B cell (primary cell): ENCODE measurements around the gene RFX4. TPM values are rescaled to one million over a fixed set of nuclear protein-coding genes. Genes with fewer than 3 reads are reported as not detected.

Experiments
- ATAC-seq: fragments of 200-7000 bp; cut with Tn5 transposase; one replicate; pipeline ENCODE4 v1.10.0; 2021; ENCODE audit warnings: low read depth, mild to moderate bottlenecking, moderate number of reproducible peaks, moderate library complexity
- CTCF ChIA-PET: fragments of 350-600 bp; sonication (Branson Sonifier 250); formaldehyde crosslinking; loops from one replicate; lab custom pipeline; 2021; ENCODE audit warnings: antibody characterized with exemption, inconsistent platforms; lab: Charles Lee
- POLR2A ChIA-PET: fragments of 350-600 bp; sonication (Branson Sonifier 250); formaldehyde crosslinking; loops from one replicate; lab custom pipeline; 2021; ENCODE audit warnings: antibody characterized with exemption; lab: Charles Lee
- DNase-seq: peaks from one replicate; pipeline ENCODE4 v3.0.0; 2013
- H2AFZ ChIP-seq: 2 replicates; pipeline ENCODE4 v1.6.1; 2012; ENCODE audit warnings: mild to moderate bottlenecking, low read depth, low read length; ENCODE audit not compliant: insufficient read depth, poor library complexity, severe bottlenecking
- H3K27ac ChIP-seq, 2 donors: 1 replicate in 1 of 2; 2 replicates in 1 of 2; pipeline ENCODE4 v1.5.1; 2012 to 2013; ENCODE audit warnings: low read length in 2 of 2, mild to moderate bottlenecking in 2 of 2, moderate library complexity in 1 of 2
- H3K27me3 ChIP-seq, 4 experiments: fragments of 200-600 bp in 1 of 4; sonication (generic) in 1 of 4; replicated peaks in 1 of 4; 1 replicate in 2 of 4; 2 replicates in 2 of 4; pipeline versions ENCODE4 v1.6.1 to v1.7.0; 2013 to 2016; ENCODE audit warnings: low read length in 3 of 4, mild to moderate bottlenecking in 2 of 4, mixed read lengths in 1 of 4, moderate library complexity in 1 of 4; ENCODE audit not compliant: insufficient read depth in 4 of 4, control insufficient read depth in 3 of 4; ENCODE audit errors: control extremely low read depth in 1 of 4
- H3K36me3 ChIP-seq, 2 experiments: replicated peaks in 1 of 2; 1 replicate in 1 of 2; 2 replicates in 1 of 2; pipeline versions ENCODE4 v1.6.1 to v1.7.1; 2013; ENCODE audit warnings: low read length in 1 of 2; ENCODE audit not compliant: insufficient read depth in 2 of 2, control insufficient read depth in 1 of 2; ENCODE audit errors: control extremely low read depth in 1 of 2, extremely low read depth in 1 of 2
- H3K4me1 ChIP-seq, 2 donors: fragments of 200-600 bp in 1 of 2; sonication (generic) in 1 of 2; 1 replicate in 1 of 2; 2 replicates in 1 of 2; pipeline versions ENCODE4 v1.5.1 to v1.6.1; 2013 to 2017; ENCODE audit warnings: low read length in 2 of 2; ENCODE audit not compliant: control insufficient read depth in 2 of 2, insufficient read depth in 2 of 2
- H3K4me2 ChIP-seq: replicated peaks from 2 replicates; pipeline ENCODE3; 2012; ENCODE audit warnings: mild to moderate bottlenecking, low read depth, low read length; ENCODE audit not compliant: poor library complexity, severe bottlenecking
- H3K4me3 ChIP-seq, 5 experiments: fragments of 200-600 bp in 1 of 5; sonication (generic) in 1 of 5; 1 replicate in 3 of 5; 2 replicates in 2 of 5; pipeline versions ENCODE4 v1.5.1 to v1.7.0; 2011 to 2016; ENCODE audit warnings: low read length in 4 of 5, mild to moderate bottlenecking in 4 of 5, low read depth in 2 of 5, control low read depth in 1 of 5, moderate library complexity in 1 of 5; ENCODE audit not compliant: insufficient read depth in 1 of 5; ENCODE audit errors: control extremely low read depth in 1 of 5, extremely low read depth in 1 of 5
- H3K79me2 ChIP-seq: fragments of 200-600 bp; sonication (generic); one replicate; pipeline ENCODE4 v1.6.0; 2016; ENCODE audit warnings: low read length; ENCODE audit not compliant: control insufficient read depth, insufficient read depth
- H3K9ac ChIP-seq: fragments of 200-600 bp; sonication (generic); 2 replicates; pipeline ENCODE4 v1.6.1; 2017; ENCODE audit warnings: mild to moderate bottlenecking, low read length, moderate library complexity
- H3K9me3 ChIP-seq, 3 donors: one replicate each; pipeline versions ENCODE4 v1.6.1 to v1.7.1; 2013; ENCODE audit warnings: low read length in 2 of 3; ENCODE audit not compliant: control insufficient read depth in 2 of 3, insufficient read depth in 1 of 3; ENCODE audit errors: control extremely low read depth in 1 of 3
- H4K20me1 ChIP-seq: 2 replicates; pipeline ENCODE4 v1.6.0; 2012; ENCODE audit warnings: mild to moderate bottlenecking, low read length; ENCODE audit not compliant: insufficient read depth, control insufficient read depth, poor library complexity, severe bottlenecking
- H3K27ac Mint-ChIP-seq: one replicate; pipeline ENCODE4 v1.8.0; 2021; ENCODE audit warnings: mixed read lengths
- H3K27me3 Mint-ChIP-seq: one replicate; pipeline ENCODE4 v1.8.0; 2021; ENCODE audit warnings: mixed read lengths
- H3K4me1 Mint-ChIP-seq: one replicate; pipeline ENCODE4 v1.8.0; 2021; ENCODE audit warnings: mixed read lengths
- H3K4me3 Mint-ChIP-seq: one replicate; pipeline ENCODE4 v1.8.0; 2021; ENCODE audit warnings: mixed read lengths
- H3K9me3 Mint-ChIP-seq: one replicate; pipeline ENCODE4 v1.8.0; 2022; ENCODE audit warnings: mixed read lengths; ENCODE audit not compliant: insufficient read depth
- EZH2 ChIP-seq: IDR thresholded peaks from 2 replicates; pipeline ENCODE4 v1.6.1; 2012; ENCODE audit warnings: borderline replicate concordance, low read depth, mild to moderate bottlenecking, moderate library complexity, low read length; ENCODE audit not compliant: insufficient read depth, poor library complexity, severe bottlenecking
- WGBS: methylation state at CpG from one replicate; pipeline ENCODE4 v1.1.5; 2013; ENCODE audit warnings: missing lambda C conversion rate; ENCODE audit not compliant: insufficient coverage; 5-methylcytosine and 5-hydroxymethylcytosine counted together
- intact Hi-C: fragments of 100-400 bp; cut with micrococcal nuclease; formaldehyde crosslinking; loops from one replicate; pipeline ENCODE4 v1.10.0; 2022
- polyA plus RNA-seq: library from polyadenylated mRNA; depleted of rRNA; stranded (reverse); fragments of >200 nt; gene quantifications from 2 replicates; pipeline ENCODE4 v1.2.3, GENCODE V29; 2012
- total RNA-seq, 2 donors: library from RNA; stranded (reverse); fragments of 120-200 nt in 1 of 2; gene quantifications; 1 replicate in 1 of 2; 2 replicates in 1 of 2; pipeline versions ENCODE4 v1.2.3 to v1.2.4, GENCODE V29; 2013 to 2022
- TF ChIP-seq, protein P1 (sequence below): fragments of 200-600 bp; IDR thresholded peaks from one replicate; pipeline ENCODE4 v1.8.0; 2022; ENCODE audit warnings: antibody characterized with exemption, mild to moderate bottlenecking

The RFX4 gene
- total and polyA plus RNA-seq, 2 donors (not counting 1 experiment from before 2014, with no cell fraction given) = not detected

DNA sequence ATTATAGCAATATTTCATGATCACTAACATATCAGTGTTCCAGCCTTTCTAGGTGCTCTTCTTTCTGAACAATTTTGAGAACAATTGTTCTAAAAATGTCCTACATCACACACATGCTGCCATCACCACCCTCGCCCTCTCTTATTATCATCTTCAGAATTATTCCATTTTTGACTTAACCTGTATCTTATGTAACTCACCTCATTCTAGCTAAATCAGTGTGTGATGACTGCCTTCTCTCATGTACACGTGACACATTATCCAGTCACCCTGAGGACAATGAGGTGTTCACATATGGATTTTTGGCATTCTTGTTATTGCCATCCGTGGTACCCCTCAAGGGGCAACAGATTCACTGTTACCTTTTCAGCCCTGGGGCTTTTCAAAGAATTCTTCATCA, 87.3 kb downstream of the RFX4 start:
- H4K20me1 ChIP-seq = no peaks in the 10 kb centered on the region
- H3K36me3 ChIP-seq = no peaks in the 10 kb centered on the region
- H3K4me2 ChIP-seq = no peak overlapping the region
- 70% methylated on average over 2 of the region's 3 CpGs for WGBS
- ChIA-PET POLR2A (no interaction called here), CTCF (no interaction called here)
- H3K27me3 ChIP-seq = peaks cover 0 to 25% (median 13%) of the 10 kb centered on the region in 4 experiments
- DNase-seq = no peak
- no peak for ATAC-seq
- H3K79me2 ChIP-seq = no peaks in the 10 kb centered on the region
- no peak overlapping the region for H3K4me3 ChIP-seq
- no peaks in the 10 kb centered on the region for H3K9me3 ChIP-seq
- no peak overlapping the region for H3K27ac ChIP-seq
- intact Hi-C loops = no loop called here
- Mint-ChIP-seq H3K9me3 (no peaks in the 10 kb centered on the region), H3K27ac (no peak overlapping the region), H3K4me1 (no peaks in the 10 kb centered on the region), H3K4me3 (no peak overlapping the region), H3K27me3 (peaks cover 52% of the 10 kb centered on the region)
- TF ChIP-seq, protein P1, sequence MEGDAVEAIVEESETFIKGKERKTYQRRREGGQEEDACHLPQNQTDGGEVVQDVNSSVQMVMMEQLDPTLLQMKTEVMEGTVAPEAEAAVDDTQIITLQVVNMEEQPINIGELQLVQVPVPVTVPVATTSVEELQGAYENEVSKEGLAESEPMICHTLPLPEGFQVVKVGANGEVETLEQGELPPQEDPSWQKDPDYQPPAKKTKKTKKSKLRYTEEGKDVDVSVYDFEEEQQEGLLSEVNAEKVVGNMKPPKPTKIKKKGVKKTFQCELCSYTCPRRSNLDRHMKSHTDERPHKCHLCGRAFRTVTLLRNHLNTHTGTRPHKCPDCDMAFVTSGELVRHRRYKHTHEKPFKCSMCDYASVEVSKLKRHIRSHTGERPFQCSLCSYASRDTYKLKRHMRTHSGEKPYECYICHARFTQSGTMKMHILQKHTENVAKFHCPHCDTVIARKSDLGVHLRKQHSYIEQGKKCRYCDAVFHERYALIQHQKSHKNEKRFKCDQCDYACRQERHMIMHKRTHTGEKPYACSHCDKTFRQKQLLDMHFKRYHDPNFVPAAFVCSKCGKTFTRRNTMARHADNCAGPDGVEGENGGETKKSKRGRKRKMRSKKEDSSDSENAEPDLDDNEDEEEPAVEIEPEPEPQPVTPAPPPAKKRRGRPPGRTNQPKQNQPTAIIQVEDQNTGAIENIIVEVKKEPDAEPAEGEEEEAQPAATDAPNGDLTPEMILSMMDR = no peak
- TF ChIP-seq EZH2 = no peak
- no peaks in the 10 kb centered on the region for H3K4me1 ChIP-seq
- no peak overlapping the region for H2AFZ ChIP-seq
- H3K9ac ChIP-seq = no peak overlapping the region

DNA sequence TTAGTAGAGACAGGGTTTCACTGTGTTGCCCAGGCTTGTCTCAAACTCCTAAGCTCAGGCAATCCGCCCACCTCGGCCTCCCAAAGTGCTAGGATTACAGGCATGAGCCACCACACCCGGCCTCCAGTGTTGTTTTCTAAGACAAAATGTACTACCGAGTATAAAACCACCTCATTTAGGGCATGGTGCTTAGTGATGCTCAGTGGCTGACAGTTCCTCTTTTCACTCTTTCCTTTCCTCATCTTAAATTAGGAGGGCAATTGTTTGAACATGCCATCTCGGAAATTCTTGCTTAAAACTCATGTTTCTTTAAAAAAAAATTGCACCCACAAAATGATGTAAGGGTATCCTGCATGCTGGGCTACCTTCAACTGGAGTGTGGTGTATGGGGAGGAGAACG, 89.0 kb downstream of the RFX4 start:
- Histone ChIP-seq H3K27ac (no peak overlapping the region), H4K20me1 (no peaks in the 10 kb centered on the region), H3K79me2 (no peaks in the 10 kb centered on the region), H3K36me3 (no peaks in the 10 kb centered on the region), H3K4me3 (no peak overlapping the region), H2AFZ (no peak overlapping the region), H3K4me1 (no peaks in the 10 kb centered on the region), H3K4me2 (no peak overlapping the region), H3K27me3 (peaks cover 0 to 25% (median 11%) of the 10 kb centered on the region in 4 experiments), H3K9ac (no peak overlapping the region), H3K9me3 (no peaks in the 10 kb centered on the region)
- Mint-ChIP-seq H3K27ac (no peak overlapping the region), H3K27me3 (peaks cover 66% of the 10 kb centered on the region), H3K9me3 (no peaks in the 10 kb centered on the region), H3K4me1 (no peaks in the 10 kb centered on the region), H3K4me3 (no peak overlapping the region)
- WGBS = 70% methylated on average over 3 of the region's 6 CpGs
- POLR2A ChIA-PET = no interaction called here
- CTCF ChIA-PET = no interaction called here
- no peak for TF ChIP-seq EZH2
- TF ChIP-seq, protein P1 = no peak
- DNase-seq (no peak), ATAC-seq (no peak)
- intact Hi-C loops = no loop called here
